ENCODE data around the gene TWSG1. TPM values are rescaled to one million over a fixed set of nuclear protein-coding genes. Genes with fewer than 3 reads are reported as not detected.

The TWSG1 gene
- total RNA-seq, 2 experiments from 2014 or later: 13.3 to 14.9 TPM

DNA sequence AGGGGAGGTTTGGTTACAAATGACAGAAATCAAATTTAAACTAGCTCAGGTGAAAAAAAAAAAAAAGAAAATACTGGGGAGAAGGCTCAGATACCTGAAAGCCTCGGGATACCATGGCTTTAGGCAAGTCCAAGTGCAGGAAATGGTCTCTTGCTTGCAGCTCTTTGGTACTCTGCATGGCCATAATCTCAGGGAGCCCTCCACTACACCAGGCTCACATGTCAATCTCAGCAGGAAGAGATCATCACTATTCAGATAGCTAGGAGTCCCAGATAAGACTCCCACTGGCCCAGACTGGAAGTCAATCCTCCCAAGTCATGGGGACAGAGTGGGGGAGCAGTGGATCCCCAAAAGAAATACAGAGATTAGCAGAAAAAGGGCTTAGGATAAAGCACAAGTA lies 75.9 kb downstream of the TWSG1 start:
- ATAC-seq (no peak), DNase-seq (no peak)
- Mint-ChIP-seq H3K4me1 (ENCODE audit: low read depth) (no peaks in the 10 kb centered on the region), H3K27me3 (peaks cover 2% of the 10 kb centered on the region), H3K36me3 (ENCODE audit: low read depth) (no peaks in the 10 kb centered on the region), H3K4me3 (no peak overlapping the region), H3K9me3 (peaks cover 2% of the 10 kb centered on the region), H3K27ac (no peak overlapping the region)
- ChIA-PET POLR2A (interaction anchor here (0.6 kb wide), 1 partner anchor 185 kb away, joined by 3 read pairs; no protein-coding TSS in a partner anchor), CTCF (no interaction called here)
- intact Hi-C loops (cut with micrococcal nuclease): no loop called here
- TF ChIP-seq, protein P1, sequence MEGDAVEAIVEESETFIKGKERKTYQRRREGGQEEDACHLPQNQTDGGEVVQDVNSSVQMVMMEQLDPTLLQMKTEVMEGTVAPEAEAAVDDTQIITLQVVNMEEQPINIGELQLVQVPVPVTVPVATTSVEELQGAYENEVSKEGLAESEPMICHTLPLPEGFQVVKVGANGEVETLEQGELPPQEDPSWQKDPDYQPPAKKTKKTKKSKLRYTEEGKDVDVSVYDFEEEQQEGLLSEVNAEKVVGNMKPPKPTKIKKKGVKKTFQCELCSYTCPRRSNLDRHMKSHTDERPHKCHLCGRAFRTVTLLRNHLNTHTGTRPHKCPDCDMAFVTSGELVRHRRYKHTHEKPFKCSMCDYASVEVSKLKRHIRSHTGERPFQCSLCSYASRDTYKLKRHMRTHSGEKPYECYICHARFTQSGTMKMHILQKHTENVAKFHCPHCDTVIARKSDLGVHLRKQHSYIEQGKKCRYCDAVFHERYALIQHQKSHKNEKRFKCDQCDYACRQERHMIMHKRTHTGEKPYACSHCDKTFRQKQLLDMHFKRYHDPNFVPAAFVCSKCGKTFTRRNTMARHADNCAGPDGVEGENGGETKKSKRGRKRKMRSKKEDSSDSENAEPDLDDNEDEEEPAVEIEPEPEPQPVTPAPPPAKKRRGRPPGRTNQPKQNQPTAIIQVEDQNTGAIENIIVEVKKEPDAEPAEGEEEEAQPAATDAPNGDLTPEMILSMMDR (IDR thresholded peaks at IDR 0.05): no peak

DNA sequence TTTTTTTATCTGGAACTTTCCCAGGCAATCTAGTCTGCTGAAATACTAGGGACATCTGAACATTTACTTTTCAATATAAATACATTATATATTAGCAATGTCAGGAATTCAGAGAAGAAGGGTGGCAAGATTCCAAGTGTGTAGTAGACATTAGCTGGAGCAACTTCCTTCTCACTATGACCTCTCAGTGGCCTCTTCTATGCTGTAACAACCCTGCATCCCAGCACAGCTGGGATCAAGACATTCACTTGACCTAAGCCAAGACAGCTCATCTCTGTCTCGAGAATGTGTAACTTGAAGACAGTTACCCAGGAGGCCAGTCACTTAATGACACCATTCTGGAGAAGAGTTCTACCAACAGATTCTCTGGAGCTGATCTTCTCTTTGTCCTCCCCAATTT lies 79.0 kb downstream of the TWSG1 start:
- no peak overlapping the region for H3K4me3 Mint-ChIP-seq
- intact Hi-C loops (cut with micrococcal nuclease): no loop called here
- H3K27me3 Mint-ChIP-seq: no peaks in the 10 kb centered on the region
- peaks cover 2% of the 10 kb centered on the region for H3K9me3 Mint-ChIP-seq
- H3K4me1 Mint-ChIP-seq (ENCODE audit: low read depth): no peaks in the 10 kb centered on the region
- H3K36me3 Mint-ChIP-seq (ENCODE audit: low read depth): no peaks in the 10 kb centered on the region
- no peak overlapping the region for H3K27ac Mint-ChIP-seq
- TF ChIP-seq, protein P1 (IDR thresholded peaks at IDR 0.05): no peak
- CTCF ChIA-PET: no interaction called here
- ATAC-seq: no peak
- POLR2A ChIA-PET: no interaction called here
- no peak for DNase-seq

DNA sequence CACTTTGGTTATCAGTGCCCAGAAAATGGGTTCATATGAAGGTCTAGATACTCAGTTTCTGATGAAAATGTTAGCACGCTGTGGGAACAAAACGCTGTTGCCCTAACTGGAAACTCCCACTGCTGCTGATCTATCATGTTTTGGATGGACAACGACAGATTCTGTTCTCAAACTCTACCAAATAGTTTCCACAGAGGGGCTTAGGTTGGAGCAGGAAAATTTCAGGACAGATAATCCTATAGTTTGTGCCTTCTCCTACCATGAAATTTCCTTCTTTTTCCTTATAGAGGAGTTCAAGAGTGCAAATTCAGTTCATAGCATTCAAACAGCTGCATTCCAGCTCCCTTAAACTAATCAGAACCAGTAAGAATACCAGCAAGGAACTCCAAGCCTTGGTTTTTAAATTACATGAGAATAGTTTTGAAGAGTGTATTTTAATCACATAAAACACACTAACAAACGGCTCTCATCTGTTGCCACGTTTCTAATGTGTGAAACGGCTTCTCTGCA lies 82.0 kb downstream of the TWSG1 start:
- Mint-ChIP-seq H3K27ac (no peak overlapping the region), H3K4me1 (ENCODE audit: low read depth) (no peaks in the 10 kb centered on the region), H3K9me3 (no peaks in the 10 kb centered on the region), H3K36me3 (ENCODE audit: low read depth) (no peaks in the 10 kb centered on the region), H3K27me3 (no peaks in the 10 kb centered on the region), H3K4me3 (no peak overlapping the region)
- no peak for DNase-seq
- intact Hi-C loops (cut with micrococcal nuclease): no loop called here
- TF ChIP-seq, protein P1 (IDR thresholded peaks at IDR 0.05): no peak
- POLR2A ChIA-PET: no interaction called here
- no peak for ATAC-seq
- CTCF ChIA-PET: no interaction called here

DNA sequence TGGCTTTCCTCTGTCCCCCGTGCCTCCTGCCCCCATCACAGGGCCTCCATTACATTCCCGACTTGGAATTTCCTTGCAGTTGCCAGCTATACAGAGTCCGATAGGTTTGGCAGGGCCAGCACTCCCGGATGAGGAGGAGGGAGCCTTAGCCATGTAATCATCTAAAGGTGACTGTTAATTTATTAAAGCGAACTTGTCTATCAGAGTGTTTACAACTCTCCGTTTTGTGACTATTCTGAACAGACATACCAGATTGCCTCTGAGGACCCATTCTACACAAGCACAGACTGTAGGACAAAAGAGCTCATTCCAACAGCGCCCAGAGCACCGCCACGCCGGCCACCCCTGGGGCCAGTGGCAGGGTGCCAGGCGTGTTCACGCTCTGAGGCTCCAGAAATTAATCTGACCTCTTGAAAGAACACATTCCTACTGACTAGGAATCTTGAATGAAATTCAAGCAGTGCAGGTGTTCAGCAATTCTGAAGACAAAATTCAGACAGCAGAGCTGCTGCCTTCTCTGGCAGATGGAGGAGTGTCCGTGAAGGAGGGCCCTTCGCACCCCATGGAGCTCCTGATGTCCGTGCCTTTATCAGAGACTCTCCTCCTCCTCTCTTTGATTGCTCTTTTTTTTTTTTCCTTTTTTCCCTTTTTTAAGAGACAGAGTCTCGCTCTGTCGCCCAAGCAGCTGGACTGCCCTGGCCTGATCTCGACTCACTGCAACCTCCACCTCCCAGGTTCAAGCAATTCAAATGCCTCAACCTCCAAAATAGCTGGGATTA lies 82.7 kb downstream of the TWSG1 start:
- H3K4me3 Mint-ChIP-seq: no peak overlapping the region
- TF ChIP-seq, protein P1 (IDR thresholded peaks at IDR 0.05): no peak
- ATAC-seq (no peak), DNase-seq (no peak)
- H3K27ac Mint-ChIP-seq: no peak overlapping the region
- POLR2A ChIA-PET: no interaction called here
- intact Hi-C loops (cut with micrococcal nuclease): no loop called here
- no peaks in the 10 kb centered on the region for H3K27me3 Mint-ChIP-seq
- H3K9me3 Mint-ChIP-seq: no peaks in the 10 kb centered on the region
- CTCF ChIA-PET: no interaction called here
- no peaks in the 10 kb centered on the region for H3K36me3 Mint-ChIP-seq (ENCODE audit: low read depth)
- H3K4me1 Mint-ChIP-seq (ENCODE audit: low read depth): no peaks in the 10 kb centered on the region

DNA sequence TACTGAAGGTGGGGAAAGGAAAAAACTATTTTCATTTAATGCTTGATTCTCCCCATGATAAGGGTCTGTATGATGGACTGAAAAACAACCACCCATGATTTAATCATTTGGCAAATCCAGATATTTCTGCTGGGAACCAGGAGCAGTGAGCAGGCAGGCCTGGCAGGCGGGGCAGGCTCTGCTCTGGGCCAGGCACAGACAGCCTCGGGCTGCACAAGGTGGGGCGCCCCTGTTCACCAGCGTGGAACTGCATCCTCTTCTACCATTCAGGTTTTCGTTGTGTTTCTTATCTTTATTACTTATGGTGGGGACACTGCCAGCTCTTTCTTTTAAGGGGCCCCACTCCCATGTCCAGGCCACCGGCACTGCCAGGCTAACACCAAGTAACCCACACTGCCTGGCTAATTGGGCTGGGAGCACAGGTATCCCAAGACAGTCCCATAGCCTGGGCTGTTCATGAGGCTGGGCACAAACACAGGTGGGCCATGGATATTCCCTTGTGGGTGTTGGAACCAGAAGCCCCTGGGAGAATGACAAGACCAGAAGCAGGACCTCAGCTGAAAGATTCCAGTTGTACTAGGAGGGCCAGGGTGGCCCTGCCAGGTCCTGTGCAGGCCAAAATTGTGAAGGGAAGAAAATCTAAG lies 83.6 kb downstream of the TWSG1 start:
- POLR2A ChIA-PET: no interaction called here
- H3K27ac Mint-ChIP-seq: no peak overlapping the region

More for the DNA sequence above, 83.6 kb downstream of the TWSG1 start:
- TF ChIP-seq, protein P1 (IDR thresholded peaks at IDR 0.05): no peak
- Mint-ChIP-seq H3K36me3 (ENCODE audit: low read depth) (no peaks in the 10 kb centered on the region), H3K4me3 (no peak overlapping the region), H3K27me3 (no peaks in the 10 kb centered on the region), H3K9me3 (no peaks in the 10 kb centered on the region), H3K4me1 (ENCODE audit: low read depth) (no peaks in the 10 kb centered on the region)
- no peak for ATAC-seq
- no peak for DNase-seq
- CTCF ChIA-PET: no interaction called here
- intact Hi-C loops (cut with micrococcal nuclease): no loop called here
